ENCODE measurements around the gene ARHGEF33.

DNA sequence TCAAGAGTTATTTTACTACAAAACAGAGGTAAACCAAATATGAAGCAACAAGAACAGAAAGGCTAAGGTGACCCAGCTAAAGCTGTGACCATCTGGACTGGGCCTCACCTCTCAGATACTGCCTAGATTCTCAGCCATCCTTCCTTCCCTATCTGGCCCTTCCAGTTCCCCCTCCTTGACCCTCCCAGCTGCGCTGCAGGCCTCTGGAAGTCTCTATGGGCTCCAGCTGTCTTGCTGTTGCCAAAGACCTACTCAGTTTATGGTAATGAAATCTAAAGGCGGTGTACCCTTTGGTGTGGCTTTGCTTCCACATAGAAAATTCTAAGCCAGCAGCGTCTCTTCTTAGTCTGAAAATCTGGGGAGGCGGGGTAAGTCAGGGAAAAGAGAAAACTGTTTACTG lies 55.7 kb downstream of the ARHGEF33 start:
- TF ChIP-seq, protein P1, sequence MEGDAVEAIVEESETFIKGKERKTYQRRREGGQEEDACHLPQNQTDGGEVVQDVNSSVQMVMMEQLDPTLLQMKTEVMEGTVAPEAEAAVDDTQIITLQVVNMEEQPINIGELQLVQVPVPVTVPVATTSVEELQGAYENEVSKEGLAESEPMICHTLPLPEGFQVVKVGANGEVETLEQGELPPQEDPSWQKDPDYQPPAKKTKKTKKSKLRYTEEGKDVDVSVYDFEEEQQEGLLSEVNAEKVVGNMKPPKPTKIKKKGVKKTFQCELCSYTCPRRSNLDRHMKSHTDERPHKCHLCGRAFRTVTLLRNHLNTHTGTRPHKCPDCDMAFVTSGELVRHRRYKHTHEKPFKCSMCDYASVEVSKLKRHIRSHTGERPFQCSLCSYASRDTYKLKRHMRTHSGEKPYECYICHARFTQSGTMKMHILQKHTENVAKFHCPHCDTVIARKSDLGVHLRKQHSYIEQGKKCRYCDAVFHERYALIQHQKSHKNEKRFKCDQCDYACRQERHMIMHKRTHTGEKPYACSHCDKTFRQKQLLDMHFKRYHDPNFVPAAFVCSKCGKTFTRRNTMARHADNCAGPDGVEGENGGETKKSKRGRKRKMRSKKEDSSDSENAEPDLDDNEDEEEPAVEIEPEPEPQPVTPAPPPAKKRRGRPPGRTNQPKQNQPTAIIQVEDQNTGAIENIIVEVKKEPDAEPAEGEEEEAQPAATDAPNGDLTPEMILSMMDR (conservative IDR thresholded peaks at IDR 0.05 in 1 of 2, IDR thresholded peaks at IDR 0.05 in 1 of 2; ENCODE audit: extremely low read depth in 1 of 2, insufficient read depth in 1 of 2, low read depth in 1 of 2, low read length in 2 of 2), result no peak
- TF ChIP-seq EZH2 (IDR thresholded peaks at IDR 0.05; ENCODE audit: borderline replicate concordance, low read length), result no peak

Measured in mammary epithelial cell (primary cell).